GM10847 (cell line): Measurements from ENCODE around the gene UGT1A8.

Experiments
- POLR2A ChIP-seq: IDR thresholded peaks from 2 replicates; pipeline ENCODE4 v1.6.1; 2011; ENCODE audit not compliant: insufficient read length; ENCODE audit errors: extremely low read depth

The UGT1A8 gene

DNA sequence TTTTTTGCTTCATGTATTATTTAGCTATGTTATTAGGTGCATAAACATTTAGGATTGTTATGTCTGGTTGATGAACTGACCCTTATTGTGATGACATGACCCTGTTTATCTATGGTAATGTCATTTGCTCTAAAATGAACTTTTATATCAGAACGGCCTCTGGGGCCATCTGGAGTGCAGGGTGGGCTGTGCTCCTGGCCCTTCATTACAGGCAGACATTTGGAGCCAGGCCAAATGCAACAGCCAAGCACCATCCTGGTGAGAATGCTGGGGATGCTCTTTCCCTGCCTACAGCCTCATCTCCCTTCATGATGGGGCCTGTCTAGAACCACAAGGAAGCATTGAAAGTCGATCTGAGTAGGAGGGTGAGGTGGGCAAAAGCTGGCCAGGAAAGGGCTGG is 198.9 kb downstream of the UGT1A8 start:
- TF ChIP-seq POLR2A: no peak

DNA sequence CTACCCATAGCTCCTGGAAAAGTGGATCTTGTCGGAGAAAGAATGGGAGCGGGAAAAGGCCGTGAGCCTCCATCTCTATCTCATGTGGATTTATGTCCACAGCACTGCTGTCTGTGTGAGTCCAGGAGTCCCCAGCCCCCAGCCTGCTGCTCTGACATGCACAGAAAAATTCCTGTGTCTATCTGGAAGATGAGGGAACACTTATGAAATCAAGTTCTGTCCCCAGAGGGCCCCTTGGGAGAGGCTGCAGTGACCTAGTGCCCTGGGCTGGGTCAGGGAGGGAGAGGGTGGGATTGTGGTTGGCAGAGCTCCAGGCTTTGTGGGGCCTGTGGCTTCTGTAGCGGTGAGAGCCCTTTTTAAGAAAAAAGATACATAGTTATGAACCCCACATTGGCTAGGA is 199.3 kb downstream of the UGT1A8 start:
- no peak for TF ChIP-seq POLR2A

DNA sequence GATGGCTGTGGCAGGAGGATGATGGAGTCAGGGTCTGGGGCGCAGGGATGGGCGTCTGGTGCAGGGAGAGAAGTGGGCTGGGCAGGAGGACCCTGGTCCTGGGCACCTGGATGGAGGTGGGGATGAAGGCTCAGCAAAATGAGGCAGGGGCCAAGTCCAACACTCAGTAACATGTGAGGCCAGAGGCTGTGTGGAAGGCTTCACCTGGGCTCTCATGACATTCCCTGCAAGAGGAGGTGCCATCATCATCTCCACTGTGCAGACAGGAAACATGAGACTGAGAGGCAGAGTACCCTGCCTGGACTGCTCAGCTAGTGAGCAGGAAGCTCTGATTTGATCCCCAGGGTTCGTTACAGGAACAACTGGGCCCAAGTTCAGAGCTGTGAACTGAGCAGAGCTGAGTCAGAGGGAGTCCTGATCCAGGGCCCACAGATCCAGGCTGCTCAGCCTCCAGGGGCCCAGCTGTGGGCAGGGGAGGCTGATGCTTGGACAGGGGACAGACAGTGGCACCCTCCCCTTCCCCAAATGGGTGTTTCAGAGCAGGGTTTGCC is 200.0 kb downstream of the UGT1A8 start:
- TF ChIP-seq POLR2A: no peak

DNA sequence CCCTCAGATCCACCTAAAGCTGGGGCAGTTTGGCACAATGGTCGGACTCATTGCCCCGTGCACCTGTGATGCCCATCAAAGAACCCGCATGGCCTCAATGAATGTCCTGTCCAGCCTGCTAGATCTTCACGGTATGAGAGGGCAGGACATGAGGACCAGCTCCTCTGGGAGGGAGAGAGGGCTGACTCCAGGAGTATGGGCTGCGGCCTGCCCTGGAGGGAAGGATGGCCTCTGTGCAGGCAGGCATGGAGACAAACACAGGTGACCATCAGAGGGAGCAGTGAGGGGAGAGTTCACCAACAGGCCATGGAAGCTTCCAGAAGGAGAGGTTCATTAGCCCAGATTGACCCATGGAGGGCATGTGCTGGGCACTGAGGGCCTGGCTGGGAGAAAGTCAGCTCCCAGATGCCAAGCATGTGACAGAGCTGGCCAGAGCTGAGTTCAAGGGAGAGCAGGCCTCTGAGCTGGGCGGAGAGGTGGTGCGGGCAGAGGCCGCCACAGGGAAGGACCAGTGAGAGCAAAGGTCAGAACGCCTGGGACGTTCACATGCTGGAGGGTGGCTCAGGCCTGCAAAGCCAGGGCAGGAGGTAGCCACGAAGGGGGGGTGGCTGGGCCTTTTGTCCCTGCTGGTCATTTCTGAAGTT is 200.7 kb downstream of the UGT1A8 start:
- no peak for TF ChIP-seq POLR2A

DNA sequence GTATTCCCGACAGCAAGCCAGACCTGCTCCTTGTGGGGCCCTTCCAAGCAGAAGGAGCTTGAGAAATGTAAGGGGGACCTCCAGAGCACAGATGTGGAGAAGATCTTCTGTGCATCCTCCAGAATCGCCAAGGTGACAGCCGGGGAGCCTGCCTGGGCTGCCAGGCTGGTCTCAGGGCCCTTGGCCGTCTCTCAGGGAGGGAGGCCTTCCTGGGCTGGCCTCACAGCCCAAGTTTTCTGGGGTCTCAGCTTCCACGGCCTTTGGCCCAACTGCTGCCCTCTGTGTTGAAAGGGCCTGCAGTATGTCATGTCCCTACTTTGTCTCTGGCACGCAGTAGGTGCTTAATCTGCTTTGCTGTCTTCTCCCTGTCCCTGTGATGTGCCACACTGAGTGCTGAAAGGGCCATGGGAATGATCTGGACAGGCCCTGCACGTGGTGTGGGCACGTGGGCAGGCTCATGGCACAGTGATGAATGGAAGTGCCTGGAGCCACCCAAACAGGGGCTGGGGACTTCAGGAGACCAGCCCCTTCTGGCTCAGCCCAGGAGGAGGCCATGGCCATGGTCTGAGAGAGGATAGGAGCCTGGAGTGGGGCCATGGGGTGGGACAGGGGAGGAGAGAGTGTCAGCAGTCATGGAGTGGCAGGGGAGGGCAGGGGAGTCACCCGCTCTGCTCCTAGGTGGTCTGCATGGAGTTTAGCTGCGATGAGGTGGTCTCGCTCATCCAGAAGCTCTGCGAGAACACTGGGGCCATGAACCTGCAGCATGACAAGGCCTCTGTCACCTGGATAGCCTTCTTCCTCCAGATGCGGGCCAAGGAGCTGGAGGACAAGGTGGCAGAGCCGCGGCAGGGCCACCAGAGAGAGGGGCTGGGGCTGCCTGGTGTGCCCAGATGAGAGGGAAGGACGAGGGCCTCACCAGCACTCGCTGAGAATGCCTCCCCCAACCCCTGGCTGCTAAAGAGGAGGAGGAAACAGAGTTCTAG is 201.5 kb downstream of the UGT1A8 start:
- no peak for TF ChIP-seq POLR2A

DNA sequence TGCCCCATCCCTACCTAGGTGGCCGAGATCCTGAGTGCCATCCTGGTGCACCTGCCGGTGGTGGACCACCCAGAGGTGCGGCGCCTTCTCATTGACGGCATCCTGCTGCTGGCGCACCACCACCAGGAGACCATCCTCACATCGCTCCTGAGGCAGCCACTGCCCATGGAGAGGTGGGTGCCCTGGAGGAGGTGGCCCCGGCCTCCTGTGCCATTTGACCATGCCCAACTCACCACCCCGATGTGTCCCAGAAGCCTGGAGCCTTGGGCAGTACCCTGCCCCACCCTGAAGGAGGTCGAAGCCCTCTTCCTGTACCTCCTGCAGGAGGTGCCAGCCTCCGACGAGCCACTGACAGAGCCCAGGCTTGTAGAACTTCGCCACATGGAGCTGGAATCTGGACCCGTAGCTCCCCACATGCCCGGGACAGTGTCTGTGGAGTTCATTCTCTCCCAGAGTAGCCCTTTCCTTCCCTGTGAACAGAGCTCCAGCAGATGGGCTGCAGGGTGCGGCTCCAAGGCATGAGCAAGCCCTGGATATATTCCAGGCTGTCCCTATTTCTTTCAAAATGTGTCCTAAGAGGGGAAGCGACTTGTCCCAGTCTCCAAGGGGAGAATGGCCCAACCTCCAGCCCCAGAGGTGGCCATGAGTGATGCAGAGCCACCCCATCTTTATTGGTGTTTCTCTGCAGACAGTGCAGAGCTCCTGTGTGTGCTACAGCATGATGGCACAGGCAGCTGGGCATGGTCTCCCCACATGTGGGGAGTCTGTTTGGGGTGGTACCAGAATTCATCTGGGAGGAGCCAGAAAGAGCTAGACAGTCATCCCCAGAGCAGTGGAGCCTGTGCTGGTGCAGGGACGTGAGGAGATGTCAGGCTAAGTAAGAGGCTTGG is 202.7 kb downstream of the UGT1A8 start:
- no peak for TF ChIP-seq POLR2A

DNA sequence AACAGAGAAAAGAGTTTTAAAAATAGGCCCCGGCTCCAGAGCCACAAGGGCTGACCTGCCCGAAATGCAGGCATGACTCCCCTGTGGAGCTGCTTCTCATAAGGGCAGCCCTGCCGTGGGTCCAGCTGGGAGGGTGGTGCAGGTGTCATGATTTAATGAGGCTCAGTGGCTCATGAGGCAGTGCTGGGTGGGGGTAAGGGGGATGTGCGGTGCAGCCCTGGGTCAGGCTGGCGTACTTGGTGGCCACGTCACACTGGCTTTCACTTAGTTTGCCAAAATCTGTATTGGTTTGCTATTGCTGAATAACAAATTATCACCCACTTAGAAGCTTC is 203.3 kb downstream of the UGT1A8 start:
- TF ChIP-seq POLR2A: no peak

DNA sequence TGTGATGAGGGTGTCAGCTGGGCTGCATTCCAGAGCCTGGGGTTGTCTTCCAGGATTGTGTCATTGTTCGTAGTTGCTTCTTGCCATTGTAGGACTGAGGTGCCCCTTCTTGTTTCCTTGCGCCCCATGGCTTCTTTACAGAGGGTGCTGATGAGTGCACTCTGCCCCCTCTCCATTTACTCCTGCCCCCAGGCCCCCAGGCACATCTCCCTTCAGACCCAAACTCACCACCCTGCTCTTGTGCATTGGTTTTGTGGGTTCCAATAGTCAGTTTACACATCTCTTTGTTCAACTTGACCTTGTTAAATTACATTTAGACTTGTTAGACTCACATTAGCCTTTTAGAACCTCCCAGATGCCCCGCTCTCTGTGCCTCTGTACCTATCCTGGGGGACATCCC is 203.8 kb downstream of the UGT1A8 start:
- TF ChIP-seq POLR2A: no peak

DNA sequence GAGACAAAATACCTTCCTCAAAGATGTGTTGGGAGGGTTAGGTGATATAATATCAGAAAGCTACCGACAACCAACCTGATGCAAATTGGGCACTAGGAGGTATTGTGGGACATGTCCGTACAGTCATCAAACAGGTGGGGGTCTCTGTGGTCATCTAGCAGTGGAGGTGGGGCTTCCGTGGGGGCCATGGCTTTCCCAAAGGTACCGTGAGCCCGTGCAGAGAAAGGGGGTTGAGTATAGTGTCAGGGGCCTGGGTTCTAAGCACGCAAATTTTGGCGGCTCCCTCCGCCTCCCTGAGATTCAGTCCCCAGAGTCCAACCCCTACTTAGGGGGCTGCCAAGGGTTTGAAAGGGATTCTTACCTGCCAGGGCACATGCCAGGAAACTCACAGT is 204.3 kb downstream of the UGT1A8 start:
- TF ChIP-seq POLR2A: no peak

DNA sequence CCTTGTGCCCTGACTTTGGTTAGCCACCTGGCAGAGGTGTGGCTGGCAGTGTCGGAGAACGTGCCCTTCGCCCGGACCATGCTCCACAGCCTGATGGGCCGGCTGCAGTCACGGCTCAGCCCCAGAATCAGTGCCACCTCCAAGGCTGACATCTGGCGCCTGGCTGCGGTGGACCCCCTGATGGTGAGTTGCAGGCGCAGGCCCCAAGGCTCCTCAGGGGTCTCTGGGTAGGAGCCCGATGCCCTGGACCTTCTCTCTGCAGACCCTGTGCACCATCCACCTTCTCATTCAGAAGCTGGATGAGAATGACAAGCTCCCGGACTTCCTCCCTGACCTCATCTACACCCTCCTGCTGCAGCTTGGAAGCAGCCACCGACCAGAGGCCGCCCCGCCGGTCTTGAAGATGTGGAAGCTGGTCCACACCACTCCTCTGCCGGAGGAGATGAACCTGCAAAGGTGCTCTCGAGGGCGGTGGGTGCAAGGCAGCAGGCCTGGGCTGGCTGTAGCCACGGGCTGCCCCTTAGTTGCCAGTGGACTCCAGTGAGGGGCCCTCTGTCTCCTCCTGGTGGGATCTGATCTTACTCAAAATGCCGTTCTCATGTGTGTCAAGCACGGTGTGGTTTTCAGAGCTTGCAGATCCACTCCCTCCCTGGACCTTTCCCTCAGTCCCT is 204.8 kb downstream of the UGT1A8 start:
- no peak for TF ChIP-seq POLR2A
